GM18867 (cell line): ENCODE data around the gene HCN2.
A peak's percentile ranks its signal among the peaks of the same experiment; 100 is the strongest.

Source experiments
- ATAC-seq: cut with Tn5 transposase; IDR thresholded peaks from one replicate; pipeline ENCODE4 v1.9.1; 2021; ENCODE audit warnings: mild to moderate bottlenecking, moderate library complexity; ENCODE audit not compliant: unreplicated experiment

HCN2 gene

DNA sequence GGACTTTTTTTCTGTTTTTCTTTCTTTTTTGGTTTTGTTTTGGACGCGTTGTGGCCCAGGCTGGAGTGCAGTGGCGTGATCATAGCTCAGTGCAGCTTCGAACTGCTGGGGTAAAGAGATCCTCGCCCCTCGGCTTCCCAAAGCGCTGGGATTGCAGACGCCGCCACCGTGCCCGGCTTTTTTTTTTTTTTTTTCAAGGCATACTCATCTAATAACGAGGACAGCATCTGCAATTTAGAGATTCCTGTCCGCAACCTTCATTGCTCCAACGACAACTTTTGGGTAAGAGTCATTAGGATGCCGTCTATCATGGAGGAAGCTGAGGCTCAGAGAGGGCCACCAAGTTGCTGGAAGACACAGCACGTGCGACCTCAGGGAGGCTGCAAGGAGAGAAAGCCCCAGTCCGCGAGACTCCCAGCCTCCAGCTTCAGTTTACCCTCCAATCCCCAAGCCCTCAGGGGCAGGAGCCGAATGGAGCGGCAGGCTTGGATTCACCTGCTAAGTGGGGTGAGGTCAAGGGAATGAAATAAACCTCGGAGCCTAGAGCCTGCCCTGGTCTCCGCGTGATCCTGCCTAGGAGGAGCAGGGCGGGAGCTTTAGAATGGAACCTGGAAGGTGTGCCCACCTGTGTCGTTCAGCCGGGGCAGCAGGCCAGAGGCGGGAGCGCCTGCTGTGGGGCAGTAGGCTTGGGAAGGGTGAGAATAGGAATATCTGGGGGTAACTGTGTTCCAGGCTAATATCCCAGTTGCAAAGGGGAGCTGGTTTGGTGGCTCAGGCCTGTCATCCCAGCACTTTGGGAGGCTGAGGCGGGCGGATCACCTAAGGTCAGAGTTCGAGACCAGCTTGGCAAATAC, 44.3 kb downstream of the HCN2 start:
- no peak for ATAC-seq

DNA sequence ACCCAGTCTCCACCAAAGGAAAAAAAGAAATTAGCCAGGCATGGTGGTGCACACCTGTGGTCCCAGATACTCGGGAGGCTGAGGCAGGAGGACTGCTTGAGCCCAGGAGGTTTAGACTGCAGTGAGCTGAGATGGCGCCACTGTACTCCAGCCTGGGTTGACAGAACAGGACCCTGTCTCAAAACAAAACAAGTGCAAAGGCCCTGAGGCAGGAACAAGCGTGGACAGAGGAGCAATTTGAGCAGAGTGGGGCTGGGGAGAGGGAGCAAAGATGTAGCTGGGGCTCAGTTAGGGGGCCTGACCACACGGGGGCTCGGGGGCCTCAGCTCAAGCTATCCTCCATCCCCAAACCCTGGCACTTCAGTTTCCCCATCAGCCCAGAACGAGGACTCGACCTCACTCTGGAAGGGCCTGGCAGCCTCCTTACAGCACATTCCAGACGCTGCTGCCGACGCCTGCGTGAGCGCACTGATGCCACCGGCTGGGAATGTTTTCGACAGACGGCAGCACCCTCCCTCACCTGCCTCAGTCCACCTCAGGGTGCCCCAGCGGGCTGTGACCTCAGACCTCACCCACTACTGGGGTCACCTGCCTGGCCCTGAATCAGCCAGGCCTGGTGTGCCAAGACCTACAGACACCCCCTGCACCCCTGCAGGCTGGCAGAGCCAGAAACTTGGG, 45.4 kb downstream of the HCN2 start:
- ATAC-seq, result no peak

DNA sequence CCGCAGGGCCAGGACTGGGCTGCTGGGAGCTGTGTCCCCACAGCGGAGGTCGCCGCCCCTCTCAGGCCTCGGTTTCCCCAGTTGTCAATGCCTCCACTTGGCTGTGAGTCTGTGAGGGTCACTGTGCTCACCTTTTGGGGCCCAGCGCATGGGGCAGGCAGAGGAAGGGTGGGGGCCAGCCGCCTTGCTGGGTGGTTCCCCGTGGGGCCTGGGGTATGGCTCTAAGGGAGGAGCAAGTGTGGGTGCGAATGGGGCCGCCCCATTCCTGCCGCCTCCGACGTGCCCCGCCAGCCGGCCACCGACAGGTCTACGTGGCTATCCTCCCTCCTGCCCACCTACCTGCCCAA, 49.2 kb downstream of the HCN2 start:
- no peak for ATAC-seq

DNA sequence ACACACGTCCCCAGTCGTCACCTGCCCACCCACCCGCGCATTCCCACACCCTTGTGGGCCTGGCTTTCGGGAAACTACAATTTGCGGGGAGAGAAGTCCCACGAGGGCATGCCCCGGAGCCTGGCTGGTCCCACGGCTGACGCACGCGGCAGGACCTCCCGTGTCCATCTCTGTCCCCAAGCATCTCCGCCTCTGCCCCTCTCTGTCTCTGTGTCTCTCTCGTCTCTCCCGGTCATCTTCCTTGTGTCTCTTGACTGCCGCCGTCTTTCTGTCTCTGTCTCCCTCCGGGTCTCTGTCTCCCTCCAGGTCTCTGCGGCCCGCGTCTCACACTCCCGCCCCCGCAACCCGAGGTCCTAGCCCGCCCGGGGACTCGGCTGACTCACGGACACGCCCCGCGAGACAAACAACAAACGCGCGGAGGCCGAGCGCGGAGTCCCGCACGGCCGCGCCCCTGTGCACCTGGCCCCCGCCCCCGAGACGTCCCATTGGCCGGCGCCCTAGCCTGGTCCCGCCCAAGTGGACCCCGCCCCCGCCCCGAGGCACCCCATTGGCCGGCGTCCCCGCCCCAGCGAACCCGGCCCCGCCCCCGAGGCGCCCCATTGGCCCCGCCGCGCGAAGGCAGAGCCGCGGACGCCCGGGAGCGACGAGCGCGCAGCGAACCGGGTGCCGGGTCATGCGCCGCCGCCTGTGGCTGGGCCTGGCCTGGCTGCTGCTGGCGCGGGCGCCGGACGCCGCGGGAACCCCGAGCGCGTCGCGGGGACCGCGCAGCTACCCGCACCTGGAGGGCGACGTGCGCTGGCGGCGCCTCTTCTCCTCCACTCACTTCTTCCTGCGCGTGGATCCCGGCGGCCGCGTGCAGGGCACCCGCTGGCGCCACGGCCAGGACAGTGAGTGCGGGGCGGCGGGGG, 49.8 kb downstream of the HCN2 start, which contains the start of gene FGF22:
Gene FGF22, plus strand, starts transcription at position 627 of the 908 bp plus-strand sequence. Its CDS starts 47 bp downstream, at position 674.
- ATAC-seq, result peak; percentile 66

DNA sequence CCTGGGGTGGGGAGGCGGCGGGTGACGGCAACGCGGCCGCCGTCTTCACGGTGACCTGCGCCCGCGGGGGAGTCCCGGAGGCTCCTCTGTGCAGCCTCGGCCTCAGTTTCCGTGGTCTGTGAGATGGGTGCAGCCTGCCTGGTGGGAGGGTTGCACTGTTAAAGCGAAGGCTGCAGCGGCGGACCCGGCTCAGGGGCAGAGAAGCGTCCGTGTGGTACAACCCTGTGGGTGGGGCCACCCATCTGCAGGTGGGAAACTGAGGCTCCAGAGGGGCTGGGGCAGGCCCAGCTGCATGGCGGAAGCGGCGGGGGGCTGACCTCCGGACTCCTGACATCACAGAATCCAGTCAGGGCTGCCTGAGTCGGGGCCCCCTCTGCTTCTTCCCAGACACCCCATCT, 50.5 kb downstream of the HCN2 start:
- ATAC-seq, result no peak

DNA sequence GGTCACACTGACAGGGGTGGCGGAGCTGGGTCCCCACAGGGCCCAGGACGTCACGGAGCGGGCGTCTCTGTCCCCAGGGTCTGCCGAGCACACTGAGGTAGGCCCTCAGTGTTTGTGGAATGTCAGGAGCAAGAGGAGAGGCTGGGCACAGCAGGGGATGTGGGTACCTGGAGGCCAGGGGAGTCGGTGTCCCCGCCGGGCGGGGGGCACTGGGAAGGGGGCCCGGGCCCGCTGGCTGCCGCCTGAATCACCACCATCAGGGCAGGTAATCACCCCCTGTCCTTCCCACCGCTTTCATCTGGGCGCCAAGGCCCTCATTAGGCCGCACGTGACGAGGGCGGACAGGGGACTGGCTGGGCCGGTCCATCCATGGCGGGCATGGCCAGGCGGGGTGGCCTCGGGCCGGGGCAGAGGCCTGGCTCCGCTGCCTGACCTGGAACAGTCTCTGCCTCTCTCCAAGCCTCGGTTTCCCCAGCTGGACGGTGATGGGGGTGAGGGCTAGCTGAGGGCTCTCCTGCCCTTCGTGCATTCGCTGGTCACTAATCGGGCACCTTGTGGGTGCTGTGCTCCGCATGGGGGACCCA, 51.0 kb downstream of the HCN2 start:
- ATAC-seq, result no peak

DNA sequence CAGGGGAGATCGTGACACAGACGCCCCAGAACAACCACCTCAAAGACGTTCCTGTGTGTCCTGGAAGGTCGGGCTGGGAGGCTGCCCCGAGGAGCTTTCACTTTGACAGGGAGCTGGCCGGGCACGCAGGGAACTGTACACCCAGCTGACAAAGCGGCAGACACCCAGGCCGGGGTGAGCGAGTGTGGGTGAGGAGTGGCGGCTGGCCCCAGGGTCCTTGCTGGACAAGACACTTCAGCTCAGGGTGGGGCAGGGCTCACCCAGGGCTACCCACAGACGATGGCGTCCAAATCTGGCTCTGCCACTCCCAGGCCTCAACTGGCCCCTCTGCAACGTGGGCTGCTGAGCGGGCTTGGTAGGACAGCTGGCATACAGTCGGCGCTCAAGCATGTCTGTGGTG, 52.0 kb downstream of the HCN2 start:
- ATAC-seq, result no peak

DNA sequence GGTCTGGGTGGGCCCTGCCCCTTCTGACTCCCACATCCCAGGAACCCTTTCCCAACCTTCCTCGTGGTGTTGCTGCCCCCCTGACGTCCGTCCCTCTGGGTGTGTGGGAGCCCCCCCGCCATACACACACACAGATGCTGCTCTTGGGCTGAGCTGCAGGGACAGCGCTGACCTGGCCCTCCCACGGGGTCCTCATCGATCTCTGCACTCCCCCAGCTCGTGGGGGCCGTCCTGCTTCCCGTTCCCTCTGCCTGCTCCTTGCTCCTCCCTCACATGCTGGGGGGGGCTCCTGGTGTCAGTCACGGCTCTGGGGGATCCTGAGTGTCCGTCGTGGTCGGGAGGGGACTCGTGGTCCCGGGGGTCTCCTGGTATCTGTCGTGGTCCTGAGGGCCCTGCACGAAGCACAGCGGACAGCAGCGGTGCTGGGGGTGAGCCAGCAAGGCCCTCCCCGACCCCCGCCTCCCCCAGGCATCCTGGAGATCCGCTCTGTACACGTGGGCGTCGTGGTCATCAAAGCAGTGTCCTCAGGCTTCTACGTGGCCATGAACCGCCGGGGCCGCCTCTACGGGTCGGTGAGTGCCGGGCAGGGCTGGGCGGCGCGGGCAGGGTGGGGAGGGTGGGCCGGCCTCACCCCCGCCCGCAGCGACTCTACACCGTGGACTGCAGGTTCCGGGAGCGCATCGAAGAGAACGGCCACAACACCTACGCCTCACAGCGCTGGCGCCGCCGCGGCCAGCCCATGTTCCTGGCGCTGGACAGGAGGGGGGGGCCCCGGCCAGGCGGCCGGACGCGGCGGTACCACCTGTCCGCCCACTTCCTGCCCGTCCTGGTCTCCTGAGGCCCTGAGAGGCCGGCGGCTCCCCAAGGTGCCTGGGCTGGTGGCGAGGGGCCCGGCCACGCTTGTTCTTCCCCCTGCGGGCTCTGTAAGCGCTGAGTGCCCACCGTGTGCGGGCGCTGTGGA, 53.4 kb downstream of the HCN2 start:
- ATAC-seq, result no peak

DNA sequence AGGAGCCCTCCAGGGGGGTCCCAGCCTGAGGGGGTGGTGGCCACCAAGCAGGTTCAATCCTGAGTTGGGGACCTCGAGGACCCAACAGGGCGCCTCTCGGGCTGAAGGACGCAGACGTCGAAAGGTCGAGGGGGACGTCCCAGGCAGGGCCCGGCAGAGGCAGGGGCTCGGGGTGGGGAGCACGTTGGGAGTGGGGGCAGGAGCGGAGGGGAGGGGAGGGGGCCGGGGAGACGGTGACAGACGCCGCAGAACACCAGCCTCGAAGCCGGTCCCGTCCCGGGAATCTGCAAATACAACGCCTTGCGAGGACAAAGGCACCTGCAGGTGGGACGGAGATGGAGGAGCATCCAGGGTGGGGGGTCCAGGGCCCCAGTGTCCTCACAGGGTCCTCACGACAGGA, 54.1 kb downstream of the HCN2 start:
- ATAC-seq, result no peak

DNA sequence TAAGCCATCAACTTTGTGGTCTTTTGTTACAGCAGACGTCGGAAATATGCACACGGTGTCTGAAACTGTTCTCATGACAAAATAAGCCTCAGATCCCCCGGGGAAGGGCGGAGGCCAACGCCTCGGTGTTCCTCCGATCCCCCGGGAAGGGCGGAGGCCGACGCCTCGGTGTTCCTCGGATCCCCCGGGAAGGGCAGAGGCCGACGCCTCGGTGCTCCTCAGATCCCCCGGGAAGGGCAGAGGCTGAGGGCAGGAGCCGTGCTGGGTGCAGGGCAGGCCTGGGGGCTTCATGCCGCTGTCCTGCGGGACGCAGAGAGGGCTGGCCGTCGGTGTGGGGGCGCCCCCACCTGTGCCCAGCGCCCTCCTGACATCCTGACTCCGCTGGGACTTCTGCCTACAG, 54.7 kb downstream of the HCN2 start:
- ATAC-seq, result no peak

DNA sequence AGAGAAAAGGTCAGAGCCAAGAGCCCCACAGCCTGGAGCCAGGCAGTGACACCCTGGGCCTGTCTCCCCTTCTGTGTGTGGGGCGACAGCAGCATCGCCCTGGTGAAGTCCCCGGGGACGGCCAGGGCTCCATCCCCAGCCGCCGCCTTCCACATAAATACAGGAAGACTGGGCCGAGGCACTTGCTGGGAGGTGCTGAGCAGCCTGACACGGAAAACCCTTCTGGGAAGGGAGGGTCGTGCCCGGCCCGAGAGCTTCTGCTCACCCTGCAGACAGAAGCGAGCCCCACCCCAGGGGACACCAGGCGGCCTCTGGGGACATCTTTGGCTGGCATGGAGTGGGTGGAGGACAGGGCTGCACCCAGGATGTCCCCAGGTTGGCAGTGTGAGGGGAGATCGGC, 55.1 kb downstream of the HCN2 start:
- ATAC-seq, result no peak

DNA sequence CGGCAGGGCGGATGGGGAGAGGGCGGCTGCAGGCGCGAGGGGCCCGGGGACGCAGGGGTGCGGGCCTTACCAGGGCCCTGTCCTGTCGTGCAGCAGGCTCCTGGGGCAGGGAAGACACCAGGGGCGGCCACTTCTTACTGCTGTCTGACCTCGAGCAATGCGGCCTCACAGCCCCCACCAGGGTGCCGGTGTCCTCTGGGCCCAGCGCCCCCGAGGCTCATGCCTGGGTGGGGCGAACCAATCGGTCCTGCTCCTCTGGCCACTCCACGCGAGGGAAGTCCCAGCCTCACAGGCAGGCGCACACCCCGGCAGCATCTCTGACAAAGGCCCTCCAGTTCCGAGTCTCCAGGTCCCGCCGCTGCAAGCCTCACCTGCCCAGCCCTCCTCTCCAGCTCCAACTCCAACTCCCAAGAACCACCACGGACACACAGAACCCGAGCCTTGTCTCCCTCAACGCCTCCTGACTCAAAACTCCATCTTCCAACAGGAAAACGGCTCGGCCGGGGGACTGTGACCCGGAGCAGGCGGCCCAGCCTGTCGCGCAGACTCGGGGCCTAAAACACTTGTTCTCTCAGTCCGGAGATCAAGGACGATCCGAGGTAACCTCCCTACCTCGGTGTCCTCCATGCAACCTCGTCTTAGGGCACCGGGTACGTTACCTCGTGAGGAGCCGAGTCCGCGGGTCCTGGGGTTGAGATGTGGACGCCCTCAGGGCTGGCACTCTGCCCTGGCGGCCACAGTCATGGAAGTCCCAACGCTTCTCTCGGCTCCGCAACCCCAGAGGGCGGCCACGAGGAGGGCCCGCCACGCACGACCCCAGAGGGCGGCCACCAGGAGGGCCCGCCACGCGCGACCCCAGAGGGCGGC, 56.5 kb downstream of the HCN2 start:
- no peak for ATAC-seq

DNA sequence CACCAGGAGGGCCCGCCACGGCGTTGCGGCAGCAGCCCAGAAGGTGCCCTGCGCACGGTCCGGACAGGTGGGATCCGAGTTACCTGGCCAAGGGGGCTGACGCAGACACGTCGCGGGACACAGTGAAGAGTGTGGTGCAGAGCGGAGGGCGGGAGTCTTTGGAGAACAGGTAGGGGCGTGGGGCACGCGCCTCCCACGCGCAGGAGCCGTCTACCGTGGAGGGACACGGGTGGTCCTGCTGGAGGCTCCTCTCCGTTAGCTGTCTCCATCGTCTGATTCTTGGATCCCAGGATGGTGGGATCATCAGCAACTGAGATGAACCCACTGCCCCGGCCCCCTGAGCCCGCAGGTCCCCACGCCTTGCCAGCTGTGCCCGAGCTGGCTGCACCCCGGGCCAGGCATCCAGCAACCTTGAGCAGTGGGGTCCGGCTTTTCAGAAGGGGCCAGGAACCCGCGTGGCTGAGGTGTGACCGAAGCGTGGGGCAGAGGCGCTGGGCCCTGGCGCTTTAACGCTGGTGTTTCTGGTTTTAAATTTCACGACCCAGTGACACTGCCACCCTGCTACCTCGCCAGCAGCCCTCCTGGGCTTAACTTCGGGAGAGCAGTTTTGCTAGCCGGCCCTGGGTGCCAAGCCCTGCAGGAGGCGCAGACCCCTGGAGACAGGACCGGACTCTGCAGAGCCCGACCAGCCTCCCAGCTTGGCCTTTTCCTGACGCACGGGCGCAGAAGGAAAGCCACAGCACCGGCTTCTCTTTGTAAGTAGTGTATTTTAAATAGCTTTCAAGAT, 57.3 kb downstream of the HCN2 start:
- no peak for ATAC-seq

DNA sequence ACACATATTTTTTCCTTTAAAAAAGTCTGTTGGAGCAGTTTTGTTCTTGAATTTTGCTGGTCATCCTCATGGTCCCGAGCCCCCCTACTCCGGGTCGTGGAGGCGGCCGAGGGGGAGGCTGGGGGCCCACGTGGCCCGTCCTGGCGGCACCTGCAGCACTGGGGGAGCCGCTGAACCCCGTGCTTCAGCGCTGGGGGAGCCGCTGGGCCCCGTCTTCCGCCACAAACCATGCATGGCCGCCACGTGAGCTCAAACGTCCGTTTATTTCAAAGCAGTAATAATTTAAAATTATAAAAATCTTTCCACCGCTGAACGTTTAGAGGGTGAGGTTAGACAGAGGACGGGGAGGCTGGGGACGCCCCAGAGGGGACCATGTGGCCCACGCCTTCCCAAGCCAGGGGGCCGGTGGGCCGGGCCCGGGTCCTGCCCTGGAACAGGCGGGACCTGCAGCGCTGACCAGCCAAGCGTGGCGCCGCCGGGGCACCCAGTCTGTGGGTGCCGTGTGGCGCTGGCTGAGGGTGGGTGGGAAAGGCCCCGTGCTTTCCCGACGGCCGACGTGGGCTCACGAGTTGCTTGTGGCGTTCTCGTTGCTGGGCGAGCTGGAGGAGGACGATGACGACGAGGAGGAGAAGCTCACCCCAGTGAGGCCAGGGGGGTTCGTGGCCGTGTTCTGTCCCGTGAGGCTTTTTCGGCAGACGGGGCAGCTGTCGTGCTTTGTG, 58.0 kb downstream of the HCN2 start:
- ATAC-seq, result no peak

DNA sequence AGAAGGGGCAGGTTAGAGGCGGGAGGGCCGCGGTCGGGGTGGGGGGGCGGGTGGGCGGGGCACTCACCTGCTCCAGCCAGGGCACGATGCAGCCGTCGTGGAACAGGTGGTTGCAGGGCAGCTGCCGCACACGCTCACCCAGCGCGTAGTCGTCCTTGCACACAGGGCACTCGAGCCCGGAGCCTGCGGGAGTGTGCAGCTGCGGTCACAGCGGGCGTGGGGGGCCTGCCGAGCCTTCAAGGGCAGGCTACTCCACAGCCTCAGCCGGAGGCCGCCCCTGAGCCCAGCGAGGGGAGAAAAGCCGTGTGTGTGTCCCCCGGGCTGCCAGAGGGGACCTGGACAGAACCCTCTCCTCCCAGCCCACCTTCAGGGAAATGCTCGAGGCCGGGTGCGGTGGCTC, 58.6 kb downstream of the HCN2 start:
- no peak for ATAC-seq

DNA sequence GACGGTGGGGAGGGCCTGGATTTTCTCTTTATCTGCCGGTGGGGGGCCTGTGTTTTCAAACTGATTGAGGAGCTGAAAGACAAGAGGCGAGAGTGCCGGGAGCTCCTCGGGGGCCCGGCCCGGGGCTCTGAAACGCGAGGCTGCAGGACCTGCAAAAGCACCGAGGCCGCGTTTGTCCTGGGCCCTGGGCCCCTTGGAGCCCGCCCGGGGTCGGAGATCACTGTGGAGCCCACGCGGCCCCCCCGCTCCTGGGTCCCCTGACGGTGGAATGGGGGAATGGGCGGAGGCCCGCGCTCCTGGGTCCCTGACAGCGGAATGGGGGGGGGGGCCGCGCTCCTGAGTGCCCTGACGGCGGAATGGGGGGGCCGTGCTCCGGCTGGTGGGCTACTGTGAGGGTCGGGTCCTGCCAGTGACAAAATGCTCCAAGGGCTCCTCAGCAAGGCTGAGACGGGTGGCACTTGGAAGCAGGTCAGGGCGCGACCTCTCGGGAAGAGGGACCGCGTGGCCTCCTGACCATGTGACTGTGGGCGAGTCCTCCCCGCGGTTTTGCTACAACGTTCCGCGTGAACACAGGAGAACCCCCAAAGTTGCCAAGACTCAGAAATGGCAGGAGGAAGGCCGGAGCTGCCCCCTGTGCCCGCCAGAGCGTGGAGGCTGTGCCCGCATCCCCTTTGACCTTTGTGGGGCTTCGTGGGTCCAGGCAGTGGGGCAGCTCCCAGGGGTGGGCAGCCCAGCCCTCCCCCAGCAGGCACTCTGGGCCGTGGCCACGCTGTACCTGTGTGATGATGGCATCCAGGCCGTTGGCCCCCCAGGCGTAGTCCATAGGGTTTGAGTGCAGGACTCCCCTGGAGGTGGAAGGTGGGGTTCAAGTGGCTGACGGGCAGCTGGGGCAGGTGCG, 59.5 kb downstream of the HCN2 start:
- ATAC-seq, result no peak

DNA sequence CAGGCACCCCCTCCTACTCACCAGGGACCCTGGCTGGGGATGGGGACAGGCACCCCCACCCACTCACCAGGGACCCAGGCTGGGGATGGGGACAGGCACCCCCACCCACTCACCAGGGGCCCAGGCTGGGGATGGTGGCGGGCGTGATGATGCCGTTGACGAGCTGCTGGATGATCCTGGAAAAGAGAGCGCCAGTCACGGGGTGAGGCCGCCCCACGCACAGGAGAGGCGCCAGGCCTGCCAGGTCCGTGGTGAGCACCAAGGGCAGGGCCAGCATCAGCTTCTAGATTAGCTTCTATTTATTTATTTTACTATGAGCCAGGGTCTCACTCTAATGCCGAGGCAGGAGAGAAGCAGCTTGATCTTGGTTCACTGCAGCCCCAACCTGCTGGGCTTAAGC, 60.4 kb downstream of the HCN2 start:
- ATAC-seq, result no peak
